IMR-90 (cell line): ENCODE measurements around the gene ZNF827. TPM values are rescaled to one million over a fixed set of nuclear protein-coding genes. Genes with fewer than 3 reads are reported as not detected.

Source experiments
- ATAC-seq: fragments of 200-7000 bp; cut with Tn5 transposase; 2 replicates; pipeline ENCODE4 v1.9.1; 2020; ENCODE audit warnings: low read depth, mild to moderate bottlenecking, moderate library complexity
- BruUV-seq: library from RNA; stranded (reverse); fragments of 400-500 nt; replicated peaks from 2 replicates; lab custom pipeline; 2021; lab: Mats Ljungman, UMichigan
- CTCF ChIA-PET: fragments of 300-600 bp; formaldehyde crosslinking; extraction: SDS; loops from one replicate; lab custom pipeline; 2021; ENCODE audit warnings: antibody characterized with exemption; lab: Yijun Ruan, JAX
- POLR2A ChIA-PET: fragments of 300-600 bp; sonication (Branson Sonifier 250); formaldehyde crosslinking; loops from one replicate; lab custom pipeline; 2022; ENCODE audit warnings: antibody characterized with exemption; ENCODE audit not compliant: unreplicated experiment; lab: Charles Lee
- DNase-seq: peaks from one replicate; pipeline ENCODE4 v3.0.0; 2013
- H2AFZ ChIP-seq: replicated peaks from 2 replicates; pipeline ENCODE3; 2013; ENCODE audit warnings: low read length, mild to moderate bottlenecking; ENCODE audit not compliant: poor library complexity
- H2AK5ac ChIP-seq: 2 replicates; pipeline ENCODE4 v1.6.1; 2013; ENCODE audit warnings: low read depth, low read length, inconsistent platforms
- H2AK9ac ChIP-seq: replicated peaks from 2 replicates; pipeline ENCODE3; 2013; ENCODE audit warnings: mild to moderate bottlenecking, low read depth, low read length, moderate library complexity; ENCODE audit not compliant: poor library complexity
- H2BK120ac ChIP-seq: 2 replicates; pipeline ENCODE4 v1.6.1; 2013; ENCODE audit warnings: low read depth, low read length, inconsistent platforms
- H2BK15ac ChIP-seq: 3 replicates; pipeline ENCODE4 v1.6.1; 2013; ENCODE audit warnings: low read depth, low read length, inconsistent platforms
- H2BK20ac ChIP-seq: 2 replicates; pipeline ENCODE4 v1.6.1; 2013; ENCODE audit warnings: low read depth, mild to moderate bottlenecking, inconsistent platforms, low read length, moderate library complexity
- H2BK5ac ChIP-seq: 2 replicates; pipeline ENCODE4 v1.6.1; 2013; ENCODE audit warnings: mild to moderate bottlenecking, low read depth, low read length, inconsistent platforms; ENCODE audit not compliant: poor library complexity, severe bottlenecking
- H3K14ac ChIP-seq: replicated peaks from 2 replicates; pipeline ENCODE4 v1.6.1; 2013; ENCODE audit warnings: low read depth, low read length, inconsistent platforms
- H3K18ac ChIP-seq: 2 replicates; pipeline ENCODE4 v1.6.1; 2013; ENCODE audit warnings: low read depth, low read length, control low read depth
- H3K23ac ChIP-seq: 2 replicates; pipeline ENCODE4 v1.6.1; 2013; ENCODE audit warnings: low read depth, low read length, inconsistent platforms
- H3K27ac ChIP-seq: 2 replicates; pipeline ENCODE4 v1.5.1; 2013; ENCODE audit warnings: mild to moderate bottlenecking, control low read depth, low read length; ENCODE audit not compliant: insufficient read depth
- H3K27me3 ChIP-seq: 2 replicates; pipeline ENCODE4 v1.6.1; 2013; ENCODE audit warnings: low read length; ENCODE audit not compliant: control insufficient read depth, insufficient read depth
- H3K36me3 ChIP-seq: 2 replicates; pipeline ENCODE4 v1.6.1; 2013; ENCODE audit warnings: low read length, mixed read lengths; ENCODE audit not compliant: control insufficient read depth, insufficient read depth
- H3K4ac ChIP-seq: 2 replicates; pipeline ENCODE4 v1.6.1; 2013; ENCODE audit warnings: low read depth, low read length, inconsistent platforms
- H3K4me1 ChIP-seq: 2 replicates; pipeline ENCODE4 v1.6.1; 2013; ENCODE audit warnings: low read length, mixed read lengths; ENCODE audit not compliant: control insufficient read depth, insufficient read depth
- H3K4me2 ChIP-seq: 2 replicates; pipeline ENCODE4 v1.6.1; 2013; ENCODE audit warnings: low read depth, mild to moderate bottlenecking, control low read depth, low read length, moderate library complexity
- H3K4me3 ChIP-seq: 2 replicates; pipeline ENCODE4 v1.5.1; 2013; ENCODE audit warnings: low read depth, mild to moderate bottlenecking, control low read depth, low read length, moderate library complexity; ENCODE audit not compliant: insufficient read depth
- H3K56ac ChIP-seq: 2 replicates; pipeline ENCODE4 v1.6.1; 2013; ENCODE audit warnings: low read length, inconsistent platforms; ENCODE audit not compliant: insufficient read depth; ENCODE audit errors: extremely low read depth
- H3K79me1 ChIP-seq, 2 experiments: 2 replicates each; pipeline ENCODE4 v1.6.1; 2013; ENCODE audit warnings: low read length in 2 of 2, inconsistent platforms in 1 of 2, low read depth in 1 of 2
- H3K9ac ChIP-seq: 2 replicates; pipeline ENCODE4 v1.6.1; 2013; ENCODE audit warnings: low read depth, low read length, control low read depth
- H3K9me1 ChIP-seq: 2 replicates; pipeline ENCODE4 v1.6.1; 2013; ENCODE audit warnings: low read length, inconsistent platforms; ENCODE audit not compliant: insufficient read depth
- H3K9me3 ChIP-seq: 2 replicates; pipeline ENCODE4 v1.6.1; 2013; ENCODE audit warnings: low read length; ENCODE audit not compliant: control insufficient read depth, insufficient read depth
- H4K20me1 ChIP-seq: 2 replicates; pipeline ENCODE4 v1.6.1; 2013; ENCODE audit warnings: low read length, inconsistent platforms; ENCODE audit not compliant: insufficient read depth
- H4K5ac ChIP-seq: 2 replicates; pipeline ENCODE4 v1.6.1; 2013; ENCODE audit warnings: mild to moderate bottlenecking, low read depth, low read length, control low read depth
- H4K8ac ChIP-seq, 2 experiments: 2 replicates each; pipeline ENCODE4 v1.6.1; 2013; ENCODE audit warnings: low read depth in 2 of 2, low read length in 2 of 2, control low read depth in 1 of 2, inconsistent platforms in 1 of 2
- H4K91ac ChIP-seq: 2 replicates; pipeline ENCODE4 v1.6.1; 2013; ENCODE audit warnings: low read depth, low read length, inconsistent platforms; ENCODE audit not compliant: insufficient read depth
- CEBPB ChIP-seq: IDR thresholded peaks from 2 replicates; pipeline ENCODE4 v1.6.1; 2012; ENCODE audit warnings: low read depth, low read length, improper control_type of control experiment
- MAFK ChIP-seq: IDR thresholded peaks from 2 replicates; pipeline ENCODE4 v1.6.1; 2012; ENCODE audit warnings: low read depth, low read length, improper control_type of control experiment
- WGBS, 2 experiments: methylation state at CpG; one replicate each; pipeline versions ENCODE4 v1.1.5 to v1.1.7; 2013; ENCODE audit warnings: missing lambda C conversion rate in 2 of 2; ENCODE audit not compliant: insufficient read length in 1 of 2; ENCODE audit errors: extremely low coverage in 2 of 2; 5-methylcytosine and 5-hydroxymethylcytosine counted together
- dilution Hi-C: fragments of 300-500 bp; cut with HindIII; formaldehyde crosslinking; loops from one replicate; pipeline ENCODE4 v1.14.3; 2018; ENCODE audit warnings: low sequenced_read_pairs; ENCODE audit not compliant: unreplicated experiment
- in situ Hi-C: fragments of 300-500 bp; cut with MboI; formaldehyde crosslinking; loops from 3 replicates; pipeline ENCODE4 v1.14.3; 2019; ENCODE audit warnings: low sequenced_read_pairs, inconsistent platforms, mixed read lengths
- intact Hi-C: fragments of 100-400 bp; cut with micrococcal nuclease; formaldehyde crosslinking; loops from 2 replicates; pipeline ENCODE4 v1.10.0; 2022
- polyA plus RNA-seq, 3 experiments: library from polyadenylated mRNA; depleted of rRNA; stranded (reverse); fragments of >200 nt; gene quantifications; 2 replicates each; pipeline ENCODE4 v1.2.3, GENCODE V29; 2012; ENCODE audit warnings: low replicate concordance in 1 of 3
- total RNA-seq: library from RNA; depleted of rRNA; stranded (reverse); fragments of >200 nt; gene quantifications from 2 replicates; pipeline ENCODE4 v1.2.3, GENCODE V29; 2012

The ZNF827 gene
- total and polyA plus RNA-seq, 2 of the 4 experiments (the other 2 are of a cell fraction) = 6.6 to 31.7 TPM

DNA sequence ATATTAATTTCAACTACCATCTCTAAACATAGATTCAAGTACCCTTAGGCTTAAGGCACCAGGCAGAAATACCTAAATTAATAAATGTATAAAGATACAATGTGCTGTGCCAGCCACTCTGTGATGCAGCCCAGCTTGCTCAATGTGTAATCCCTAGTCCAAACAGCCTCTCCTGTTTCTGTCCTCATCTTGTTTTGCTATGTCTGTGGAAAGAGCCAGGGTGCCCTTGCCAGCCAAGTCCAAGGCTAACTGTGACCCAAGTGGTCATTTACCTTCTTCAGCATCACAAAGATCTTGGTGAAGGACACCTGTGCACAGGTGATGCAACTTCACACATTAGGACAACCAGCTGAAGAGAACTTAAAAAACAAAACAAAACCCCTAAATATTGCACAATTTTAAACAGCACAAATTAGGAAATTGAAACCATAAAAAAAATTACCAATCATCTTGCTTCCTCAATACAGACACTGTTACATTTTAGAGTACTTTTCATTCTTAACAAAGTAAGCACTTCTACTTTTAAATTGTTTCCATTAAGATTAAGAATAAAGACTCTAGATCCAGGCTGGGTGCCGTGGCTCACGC is 169.1 kb downstream of the ZNF827 start:
- POLR2A ChIA-PET = no interaction called here
- Histone ChIP-seq H3K9me3 (no peaks in the 10 kb centered on the region; the same call in 1 of the 2 replicates), H3K79me1 (no peaks in the 10 kb centered on the region; a peak in 1 of 4 replicates), H3K27me3 (no peaks in the 10 kb centered on the region), H2BK20ac (no peak overlapping the region), H3K23ac (no peak overlapping the region), H2BK15ac (no peak overlapping the region), H2BK5ac (no peak overlapping the region), H4K20me1 (no peaks in the 10 kb centered on the region), H3K56ac (no peak overlapping the region), H3K36me3 (peaks cover 30% of the 10 kb centered on the region), H3K4ac (no peak overlapping the region), H3K9me1 (peaks cover 13% of the 10 kb centered on the region), H3K14ac (no peak overlapping the region), H3K9ac (no peak overlapping the region), H2AK9ac (no peak overlapping the region), H2AK5ac (no peak overlapping the region), H4K91ac (no peak overlapping the region), H3K4me2 (no peak overlapping the region), H2BK120ac (no peak overlapping the region), H3K4me1 (no peaks in the 10 kb centered on the region), H2AFZ (no peak overlapping the region), H3K4me3 (no peak overlapping the region), H4K5ac (no peak overlapping the region), H4K8ac (no peak overlapping the region), H3K27ac (no peak overlapping the region), H3K18ac (no peak overlapping the region)
- in situ Hi-C loops (no loop called here), dilution Hi-C loops (no loop called here), intact Hi-C loops (no loop called here)
- no peak for DNase-seq
- TF ChIP-seq MAFK (no peak), CEBPB (peak; percentile 54)
- ATAC-seq = 0 out of 2 replicates have a peak, but pooled peaks have one; percentile 27
- CTCF ChIA-PET = no interaction called here
- no TSS peak for BruUV-seq
- no CpG with 5 or more reads among the region's 2 CpGs for WGBS, 2 experiments
